HCT116 (cell line): ENCODE data around the gene CIZ1.

ENCODE experiments used
- CTCF ChIP-seq, 3 experiments: fragments of 200-600 bp in 1 of 3; sonication (generic) in 1 of 3; IDR thresholded peaks in 2 of 3; conservative IDR thresholded peaks in 1 of 3; 2 replicates each; pipeline ENCODE4 v1.5.1; 2012 to 2017; ENCODE audit warnings: low read depth in 2 of 3, low read length in 2 of 3, antibody characterized with exemption in 1 of 3, borderline replicate concordance in 1 of 3, control low read depth in 1 of 3, mild to moderate bottlenecking in 1 of 3, mixed read lengths in 1 of 3, mixed run types in 1 of 3, moderate library complexity in 1 of 3; ENCODE audit not compliant: insufficient read depth in 1 of 3
- EGR1 ChIP-seq: IDR thresholded peaks from 2 replicates; pipeline ENCODE4 v1.6.1; 2012; ENCODE audit warnings: low read depth
- ELF1 ChIP-seq: IDR thresholded peaks from 2 replicates; pipeline ENCODE4 v1.6.1; 2012; ENCODE audit warnings: low read depth, borderline replicate concordance
- EZH2 ChIP-seq: fragments of 200-600 bp; sonication (generic); IDR thresholded peaks from 2 replicates; pipeline ENCODE4 v1.6.1; 2017; ENCODE audit warnings: antibody characterized with exemption, mixed run types
- EZH2phosphoT487 ChIP-seq: fragments of 200-600 bp; IDR thresholded peaks from 2 replicates; pipeline ENCODE4 v1.6.1; 2018; ENCODE audit warnings: antibody characterized with exemption, borderline replicate concordance
- JUND ChIP-seq: IDR thresholded peaks from 2 replicates; pipeline ENCODE4 v1.6.1; 2012
- MAX ChIP-seq: IDR thresholded peaks from 2 replicates; pipeline ENCODE4 v1.6.1; 2012
- POLR2A ChIP-seq: IDR thresholded peaks from 2 replicates; pipeline ENCODE4 v1.7.0; 2011; ENCODE audit warnings: borderline replicate concordance; ENCODE audit not compliant: insufficient read depth, insufficient read length; ENCODE audit errors: extremely low read depth
- POLR2AphosphoS5 ChIP-seq: IDR thresholded peaks from 2 replicates; pipeline ENCODE4 v1.6.1; 2011; ENCODE audit warnings: mild to moderate bottlenecking, low read depth, low read length, moderate library complexity
- RAD21 ChIP-seq: IDR thresholded peaks from 2 replicates; pipeline ENCODE4 v1.6.1; 2012; ENCODE audit warnings: low read depth, mild to moderate bottlenecking
- YY1 ChIP-seq: IDR thresholded peaks from 2 replicates; pipeline ENCODE4 v1.6.1; 2011; ENCODE audit warnings: low read length, low read depth, moderate library complexity, mild to moderate bottlenecking; ENCODE audit not compliant: insufficient replicate concordance; ENCODE audit errors: extremely low read depth
- ZBTB33 ChIP-seq: IDR thresholded peaks from 2 replicates; pipeline ENCODE4 v1.6.1; 2011; ENCODE audit warnings: mild to moderate bottlenecking, low read length, moderate library complexity; ENCODE audit not compliant: insufficient replicate concordance; ENCODE audit errors: extremely low read depth
- ZNF274 ChIP-seq: fragments of 200-500 bp; sonication (Bioruptor generic); IDR thresholded peaks from 2 replicates; pipeline ENCODE4 v1.6.1; 2014; ENCODE audit warnings: mild to moderate bottlenecking, low read depth, low read length, inconsistent platforms

- no peak for TF ChIP-seq CTCF (IDR thresholded peaks at IDR 0.05 in 2 of 3, conservative IDR thresholded peaks at IDR 0.05 in 1 of 3; ENCODE audit: borderline replicate concordance in 1 of 3, insufficient read depth in 1 of 3, low read depth in 2 of 3, low read length in 2 of 3)
- no peak for TF ChIP-seq POLR2A
- TF ChIP-seq EZH2, result no peak
- no peak for TF ChIP-seq EZH2phosphoT487
- TF ChIP-seq ELF1, result no peak
- no peak for TF ChIP-seq ZNF274
- no peak for TF ChIP-seq YY1
- TF ChIP-seq POLR2AphosphoS5, result no peak
- no peak for TF ChIP-seq MAX
- TF ChIP-seq JUND, result no peak
- no peak for TF ChIP-seq RAD21
- TF ChIP-seq ZBTB33, result no peak
- no peak for TF ChIP-seq EGR1
Observed at GRCh38 chr9:128148509-128149000, 42.8 kb downstream of the CIZ1 start.
